Spinal cord (tissue), 10 donors: ENCODE measurements around the gene PTPN4. TPM values are rescaled to one million over a fixed set of nuclear protein-coding genes. Genes with fewer than 3 reads are reported as not detected.

Source experiments
- DNase-seq, 6 donors: peaks; one replicate each; pipeline versions ENCODE4 v3.0.0 to v3.0.0-alpha.2; 2013 to 2015; ENCODE audit warnings: low spot score in 6 of 6, low read depth in 4 of 6
- H3K27ac ChIP-seq: one replicate; pipeline ENCODE4 v1.5.1; 2013; ENCODE audit warnings: low read depth, low read length, control low read depth
- H3K27me3 ChIP-seq: one replicate; pipeline ENCODE4 v1.6.1; 2013; ENCODE audit warnings: low read length; ENCODE audit not compliant: control insufficient read depth, insufficient read depth
- H3K36me3 ChIP-seq: one replicate; pipeline ENCODE4 v1.6.1; 2013; ENCODE audit warnings: low read length; ENCODE audit not compliant: control insufficient read depth, insufficient read depth
- H3K4me1 ChIP-seq: one replicate; pipeline ENCODE4 v1.6.1; 2013; ENCODE audit warnings: low read length; ENCODE audit not compliant: control insufficient read depth, insufficient read depth
- H3K4me3 ChIP-seq: one replicate; pipeline ENCODE4 v1.5.1; 2013; ENCODE audit warnings: low read depth, low read length, control low read depth
- H3K9me3 ChIP-seq: one replicate; pipeline ENCODE4 v1.6.1; 2013; ENCODE audit warnings: low read length; ENCODE audit not compliant: control insufficient read depth, insufficient read depth
- WGBS: methylation state at CpG from one replicate; pipeline ENCODE4 v1.1.5; 2013; ENCODE audit warnings: missing lambda C conversion rate; ENCODE audit not compliant: insufficient coverage; 5-methylcytosine and 5-hydroxymethylcytosine counted together
- polyA plus RNA-seq, 2 donors: library from polyadenylated mRNA; unstranded; fragments of 120-200 nt; gene quantifications; one replicate each; pipeline ENCODE4 v1.2.1, GENCODE V29; 2013; ENCODE audit not compliant: insufficient read length in 2 of 2
- total RNA-seq, 2 donors: library from RNA; depleted of rRNA in 1 of 2; stranded (reverse); fragments of 120-200 nt in 1 of 2; fragments of >200 nt in 1 of 2; gene quantifications; one replicate each; pipeline versions ENCODE4 v1.2.3 to v1.2.4, GENCODE V29; 2013 to 2014
- donor health status: healthy.

The PTPN4 gene
- total and polyA plus RNA-seq, 4 donors = 16.8 to 117 (median 45.0) TPM

- H3K4me1 ChIP-seq = peaks cover 9% of the 10 kb centered on the region
- no peaks in the 10 kb centered on the region for H3K36me3 ChIP-seq
- no peak for DNase-seq
- H3K9me3 ChIP-seq = no peaks in the 10 kb centered on the region
- H3K4me3 ChIP-seq = no peak overlapping the region
- no CpG with 5 or more reads among the region's 2 CpGs for WGBS
- no peaks in the 10 kb centered on the region for H3K27me3 ChIP-seq
- H3K27ac ChIP-seq = no peak overlapping the region
Measured at GRCh38 chr2:119744335-119744939, 15.3 kb upstream of the PTPN4 start.

DNA sequence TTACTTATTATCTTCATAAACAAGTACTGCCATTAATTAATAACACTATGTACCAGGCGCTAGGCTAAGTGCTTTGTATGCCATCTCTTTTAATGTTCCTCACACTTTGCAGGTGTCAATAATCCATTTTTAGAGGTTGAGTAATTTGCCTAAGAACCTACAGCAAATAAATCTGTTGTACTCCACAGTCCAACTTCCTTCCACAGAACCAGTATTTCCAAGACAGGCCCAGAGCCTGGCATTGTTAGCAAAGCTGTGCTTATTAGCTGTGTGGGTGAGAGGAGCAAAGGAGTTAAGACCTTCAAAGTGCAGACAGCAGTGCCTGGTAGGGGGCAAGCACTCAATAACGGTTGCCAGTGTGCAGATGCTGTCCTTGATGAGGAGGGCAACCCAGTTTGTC is 14.2 kb upstream of the PTPN4 start:
- Histone ChIP-seq H3K27me3 (no peaks in the 10 kb centered on the region), H3K4me1 (peaks cover 5% of the 10 kb centered on the region), H3K9me3 (no peaks in the 10 kb centered on the region), H3K27ac (no peak overlapping the region), H3K4me3 (no peak overlapping the region), H3K36me3 (no peaks in the 10 kb centered on the region)
- WGBS = 24% methylated on average over 1 of the region's 2 CpGs
- DNase-seq = no peak

GRCh38 chr2:119746836-119747686 is 12.7 kb upstream of the PTPN4 start:
- no peaks in the 10 kb centered on the region for H3K27me3 ChIP-seq
- H3K4me3 ChIP-seq = no peak overlapping the region
- WGBS = 48% methylated on average over 10 of the region's 15 CpGs
- no peaks in the 10 kb centered on the region for H3K9me3 ChIP-seq
- H3K4me1 ChIP-seq = peaks cover 5% of the 10 kb centered on the region
- DNase-seq = peak in 1 of 6 donors; percentile 29
- H3K27ac ChIP-seq = no peak overlapping the region
- no peaks in the 10 kb centered on the region for H3K36me3 ChIP-seq

GRCh38 chr2:119748135-119748534 is 11.6 kb upstream of the PTPN4 start:
- Histone ChIP-seq H3K36me3 (no peaks in the 10 kb centered on the region), H3K4me1 (peaks cover 5% of the 10 kb centered on the region), H3K27ac (no peak overlapping the region), H3K9me3 (no peaks in the 10 kb centered on the region), H3K27me3 (no peaks in the 10 kb centered on the region), H3K4me3 (no peak overlapping the region)
- DNase-seq = no peak
- WGBS = 93% methylated on average over 2 of the region's 4 CpGs

DNA sequence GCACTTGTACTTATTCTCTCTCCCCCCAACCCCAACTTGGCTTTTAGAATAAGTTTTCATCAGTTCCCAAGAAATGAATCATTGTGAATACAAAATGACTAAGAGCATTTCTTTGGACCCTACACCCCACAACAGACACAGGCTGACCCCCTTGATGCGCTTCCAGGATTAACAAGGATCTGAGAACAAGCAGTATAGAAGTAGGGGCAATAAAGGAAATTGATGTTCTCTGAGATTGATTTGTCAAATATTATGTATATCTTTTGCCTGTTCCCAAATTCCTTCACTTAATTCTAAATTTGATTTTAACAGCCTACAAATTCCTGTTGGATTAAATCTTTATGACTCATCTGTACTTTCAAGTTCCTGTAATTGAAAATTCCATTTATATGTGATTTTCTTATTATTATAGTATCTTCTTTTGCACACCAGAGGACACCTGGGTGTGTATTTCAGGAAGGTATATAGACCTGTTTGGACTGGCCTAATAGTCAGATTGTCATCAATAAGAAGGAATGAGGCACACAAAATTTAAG is 10.2 kb upstream of the PTPN4 start:
- no peak for DNase-seq
- no CpG with 5 or more reads among the region's 1 CpG for whole genome bisulfite sequencing
- Histone ChIP-seq H3K27me3 (no peaks in the 10 kb centered on the region), H3K27ac (no peak overlapping the region), H3K36me3 (no peaks in the 10 kb centered on the region), H3K4me3 (no peak overlapping the region), H3K4me1 (peaks cover 5% of the 10 kb centered on the region), H3K9me3 (no peaks in the 10 kb centered on the region)

DNA sequence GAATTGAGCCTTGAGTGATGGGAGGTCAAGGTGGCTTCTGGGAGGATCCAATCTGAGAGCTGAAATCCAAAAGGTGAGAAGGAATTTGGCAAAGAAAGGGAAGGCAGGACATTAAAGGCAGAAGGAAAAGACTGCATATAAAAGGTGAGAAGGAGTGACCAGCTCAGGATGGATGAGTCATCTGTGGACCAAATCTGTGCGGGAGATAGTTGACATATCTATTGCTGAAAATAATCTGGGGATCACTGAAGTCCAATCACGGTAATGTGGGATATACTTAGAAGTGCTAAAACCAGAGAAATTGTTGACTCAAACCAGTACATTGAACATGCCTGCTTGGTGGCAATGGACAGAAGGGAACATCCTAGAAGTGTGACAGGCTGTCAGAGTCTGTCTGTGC is 8.0 kb upstream of the PTPN4 start:
- 100% methylated on average over 2 of the region's 2 CpGs for WGBS
- no peak overlapping the region for H3K27ac ChIP-seq
- H3K27me3 ChIP-seq = no peaks in the 10 kb centered on the region

GRCh38 chr2:119753041-119753929 is 6.4 kb upstream of the PTPN4 start:
- no peaks in the 10 kb centered on the region for H3K27me3 ChIP-seq
- peak in 2 of 6 donors; percentile 62 to 82 for DNase-seq
- H3K36me3 ChIP-seq = no peaks in the 10 kb centered on the region
- H3K4me1 ChIP-seq = no peaks in the 10 kb centered on the region
- H3K27ac ChIP-seq = no peak overlapping the region
- no peak overlapping the region for H3K4me3 ChIP-seq
- WGBS = 13% methylated on average over 3 of the region's 7 CpGs
- H3K9me3 ChIP-seq = no peaks in the 10 kb centered on the region

More for the DNA sequence above, 8.0 kb upstream of the PTPN4 start:
- Histone ChIP-seq H3K36me3 (no peaks in the 10 kb centered on the region), H3K9me3 (no peaks in the 10 kb centered on the region), H3K4me3 (no peak overlapping the region), H3K4me1 (peaks cover 4% of the 10 kb centered on the region)
- DNase-seq = no peak

- DNase-seq = no peak
- H3K4me1 ChIP-seq = no peaks in the 10 kb centered on the region
- WGBS = no CpG with 5 or more reads among the region's 1 CpG
- no peaks in the 10 kb centered on the region for H3K27me3 ChIP-seq
- no peak overlapping the region for H3K4me3 ChIP-seq
- H3K9me3 ChIP-seq = no peaks in the 10 kb centered on the region
- no peak overlapping the region for H3K27ac ChIP-seq
- H3K36me3 ChIP-seq = no peaks in the 10 kb centered on the region
Measured at GRCh38 chr2:119753930-119754321, 5.8 kb upstream of the PTPN4 start.

DNA sequence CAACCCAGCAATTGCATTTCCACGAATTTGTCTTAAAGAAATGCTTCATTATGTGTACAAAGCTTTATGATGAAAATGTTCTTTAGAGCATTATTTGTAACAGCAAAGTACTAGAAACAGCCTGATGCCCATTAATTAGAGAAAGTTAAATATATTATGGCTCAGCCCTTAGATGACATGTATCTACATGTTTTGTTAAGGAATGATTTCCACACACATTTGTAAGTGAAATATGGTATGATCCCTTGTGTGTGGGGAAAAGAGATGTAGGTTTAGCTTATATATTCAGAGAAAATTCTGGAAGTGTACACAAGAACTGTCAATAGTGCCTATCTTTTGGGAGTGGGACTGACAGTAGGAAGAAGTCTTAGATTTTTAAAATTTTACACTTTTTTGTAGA is 3.8 kb upstream of the PTPN4 start:
- Histone ChIP-seq H3K4me1 (no peaks in the 10 kb centered on the region), H3K27me3 (no peaks in the 10 kb centered on the region), H3K27ac (no peak overlapping the region), H3K36me3 (no peaks in the 10 kb centered on the region), H3K4me3 (no peak overlapping the region), H3K9me3 (no peaks in the 10 kb centered on the region)
- no peak for DNase-seq
- no CpG with 5 or more reads among the region's 1 CpG for WGBS
